ENCODE data around the gene MGAT4C. TPM values are rescaled to one million over a fixed set of nuclear protein-coding genes. Genes with fewer than 3 reads are reported as not detected.

The MGAT4C gene
- total and polyA plus RNA-seq, 7 donors, result 0.06 to 0.16 (median 0.07) TPM; not detected in 4

DNA sequence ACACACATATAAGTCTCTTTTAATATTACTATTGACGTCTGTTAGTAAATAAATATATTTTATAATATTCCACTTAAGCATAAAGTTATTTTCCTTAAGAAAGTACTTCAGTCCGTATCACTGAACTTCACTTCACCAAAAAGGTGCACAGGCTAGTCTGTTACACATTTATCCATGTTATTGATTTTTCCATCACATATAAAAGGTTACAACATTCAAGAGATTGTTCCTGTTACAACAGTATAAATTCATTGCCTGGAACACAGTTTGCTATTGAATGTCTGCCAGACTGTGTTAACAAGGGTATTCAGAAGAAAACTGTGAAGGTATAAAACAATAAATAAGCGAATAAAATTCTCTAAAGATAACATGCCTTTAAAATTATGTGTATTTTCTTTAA is 206.2 kb downstream of the MGAT4C start:
- H3K4me1 ChIP-seq, result no peaks in the 10 kb centered on the region
- 83 to 90% (median 85%) methylated on average over 3 of the region's 3 CpGs for WGBS, 3 donors
- H3K27me3 ChIP-seq (ENCODE audit: insufficient read depth in 3 of 3, low read length in 2 of 3), result no peaks in the 10 kb centered on the region
- no peaks in the 10 kb centered on the region for H3K36me3 ChIP-seq (ENCODE audit: insufficient read depth in 1 of 2, low read depth in 1 of 2)
- H3K4me3 ChIP-seq, result no peak overlapping the region
- TF ChIP-seq, protein P1, sequence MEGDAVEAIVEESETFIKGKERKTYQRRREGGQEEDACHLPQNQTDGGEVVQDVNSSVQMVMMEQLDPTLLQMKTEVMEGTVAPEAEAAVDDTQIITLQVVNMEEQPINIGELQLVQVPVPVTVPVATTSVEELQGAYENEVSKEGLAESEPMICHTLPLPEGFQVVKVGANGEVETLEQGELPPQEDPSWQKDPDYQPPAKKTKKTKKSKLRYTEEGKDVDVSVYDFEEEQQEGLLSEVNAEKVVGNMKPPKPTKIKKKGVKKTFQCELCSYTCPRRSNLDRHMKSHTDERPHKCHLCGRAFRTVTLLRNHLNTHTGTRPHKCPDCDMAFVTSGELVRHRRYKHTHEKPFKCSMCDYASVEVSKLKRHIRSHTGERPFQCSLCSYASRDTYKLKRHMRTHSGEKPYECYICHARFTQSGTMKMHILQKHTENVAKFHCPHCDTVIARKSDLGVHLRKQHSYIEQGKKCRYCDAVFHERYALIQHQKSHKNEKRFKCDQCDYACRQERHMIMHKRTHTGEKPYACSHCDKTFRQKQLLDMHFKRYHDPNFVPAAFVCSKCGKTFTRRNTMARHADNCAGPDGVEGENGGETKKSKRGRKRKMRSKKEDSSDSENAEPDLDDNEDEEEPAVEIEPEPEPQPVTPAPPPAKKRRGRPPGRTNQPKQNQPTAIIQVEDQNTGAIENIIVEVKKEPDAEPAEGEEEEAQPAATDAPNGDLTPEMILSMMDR (IDR thresholded peaks at IDR 0.05), result no peak
- no peak overlapping the region for H3K27ac ChIP-seq
- intact Hi-C loops (cut with DNase I), result no loop called here
- H3K9me3 ChIP-seq, result no peaks in the 10 kb centered on the region
- no peak for ATAC-seq
- DNase-seq, result no peak

DNA sequence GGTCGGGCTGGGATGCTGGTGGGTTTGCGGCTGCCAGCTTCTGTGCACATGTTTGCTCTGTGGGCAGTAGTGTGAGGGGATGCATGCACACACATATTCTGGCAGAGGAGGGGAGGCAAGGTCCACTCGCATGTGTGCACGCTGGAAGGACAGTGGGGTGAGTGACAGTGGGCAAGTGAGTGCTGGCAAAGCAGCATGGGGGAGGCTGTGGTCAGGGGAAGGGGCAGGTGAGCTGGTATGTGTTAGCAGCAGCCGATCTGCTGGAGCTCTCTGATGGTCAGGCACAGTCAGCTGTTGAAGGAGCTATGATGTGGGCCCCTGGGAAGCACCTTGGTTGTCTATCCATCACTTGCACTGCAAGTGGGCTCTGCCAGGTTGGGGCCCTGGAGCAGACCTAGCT is 211.8 kb downstream of the MGAT4C start:
- DNase-seq, result no peak
- Histone ChIP-seq H3K27me3 (ENCODE audit: insufficient read depth in 3 of 3, low read length in 2 of 3) (no peaks in the 10 kb centered on the region), H3K9me3 (no peaks in the 10 kb centered on the region), H3K27ac (no peak overlapping the region), H3K4me3 (no peak overlapping the region), H3K4me1 (no peaks in the 10 kb centered on the region), H3K36me3 (ENCODE audit: insufficient read depth in 1 of 2, low read depth in 1 of 2) (no peaks in the 10 kb centered on the region)
- TF ChIP-seq, protein P1 (IDR thresholded peaks at IDR 0.05), result no peak
- WGBS, 3 donors, result 79 to 91% (median 89%) methylated on average over 5 of the region's 5 CpGs
- ATAC-seq, result no peak
- intact Hi-C loops (cut with DNase I), result no loop called here

- ATAC-seq, result no peak
- Histone ChIP-seq H3K4me3 (no peak overlapping the region), H3K27me3 (ENCODE audit: insufficient read depth in 3 of 3, low read length in 2 of 3) (no peaks in the 10 kb centered on the region), H3K9me3 (no peaks in the 10 kb centered on the region), H3K4me1 (no peaks in the 10 kb centered on the region), H3K27ac (no peak overlapping the region), H3K36me3 (ENCODE audit: insufficient read depth in 1 of 2, low read depth in 1 of 2) (no peaks in the 10 kb centered on the region)
- TF ChIP-seq, protein P1 (IDR thresholded peaks at IDR 0.05), result no peak
- DNase-seq, result no peak
- intact Hi-C loops (cut with DNase I), result no loop called here
- 61 to 68% (median 64%) methylated on average over 3 of the region's 3 CpGs for WGBS, 3 donors
These were observed 214.1 kb downstream of the MGAT4C start for GRCh38 chr12:86042062-86042461.

DNA sequence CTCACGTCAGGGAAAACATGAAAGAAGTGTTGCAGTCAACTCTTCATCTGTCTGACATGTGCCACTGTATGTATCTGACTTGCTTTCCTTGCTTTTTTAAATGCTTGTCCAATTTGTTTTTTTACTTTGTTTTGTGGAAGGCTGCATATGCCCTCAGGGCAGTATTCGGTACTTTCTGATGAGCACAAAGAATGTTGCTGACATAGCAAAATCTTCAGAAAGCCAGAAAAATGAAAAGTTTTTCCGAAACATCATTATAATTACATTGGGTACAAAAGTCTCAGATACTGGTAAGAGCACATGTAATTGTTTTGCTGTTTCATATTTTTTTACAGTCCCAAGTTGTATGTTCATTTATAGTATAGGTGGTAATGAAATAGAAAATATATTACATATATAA is 237.8 kb downstream of the MGAT4C start:
- no peaks in the 10 kb centered on the region for H3K4me1 ChIP-seq
- WGBS, 3 donors, result 62 to 83% (median 65%) methylated on average over 3 of the region's 3 CpGs
- H3K27ac ChIP-seq, result no peak overlapping the region
- DNase-seq (no peak), ATAC-seq (no peak)
- no peaks in the 10 kb centered on the region for H3K9me3 ChIP-seq
- H3K27me3 ChIP-seq (ENCODE audit: insufficient read depth in 3 of 3, low read length in 2 of 3), result no peaks in the 10 kb centered on the region
- TF ChIP-seq, protein P1 (IDR thresholded peaks at IDR 0.05), result no peak
- intact Hi-C loops (cut with DNase I), result no loop called here
- H3K36me3 ChIP-seq (ENCODE audit: insufficient read depth in 1 of 2, low read depth in 1 of 2), result no peaks in the 10 kb centered on the region
- no peak overlapping the region for H3K4me3 ChIP-seq

GRCh38 chr12:86015026-86015425 is 241.2 kb downstream of the MGAT4C start:
- no peaks in the 10 kb centered on the region for H3K27me3 ChIP-seq (ENCODE audit: insufficient read depth in 3 of 3, low read length in 2 of 3)
- DNase-seq (no peak), ATAC-seq (no peak)
- intact Hi-C loops (cut with DNase I), result no loop called here
- no peaks in the 10 kb centered on the region for H3K4me1 ChIP-seq
- H3K9me3 ChIP-seq, result no peaks in the 10 kb centered on the region
- TF ChIP-seq, protein P1 (IDR thresholded peaks at IDR 0.05), result no peak
- WGBS, 3 donors, result 75 to 82% (median 78%) methylated on average over 5 of the region's 5 CpGs
- no peak overlapping the region for H3K27ac ChIP-seq
- H3K4me3 ChIP-seq, result no peak overlapping the region
- H3K36me3 ChIP-seq (ENCODE audit: insufficient read depth in 1 of 2, low read depth in 1 of 2), result no peaks in the 10 kb centered on the region
